ENCODE results near the gene SPTB.

SPTB gene

DNA sequence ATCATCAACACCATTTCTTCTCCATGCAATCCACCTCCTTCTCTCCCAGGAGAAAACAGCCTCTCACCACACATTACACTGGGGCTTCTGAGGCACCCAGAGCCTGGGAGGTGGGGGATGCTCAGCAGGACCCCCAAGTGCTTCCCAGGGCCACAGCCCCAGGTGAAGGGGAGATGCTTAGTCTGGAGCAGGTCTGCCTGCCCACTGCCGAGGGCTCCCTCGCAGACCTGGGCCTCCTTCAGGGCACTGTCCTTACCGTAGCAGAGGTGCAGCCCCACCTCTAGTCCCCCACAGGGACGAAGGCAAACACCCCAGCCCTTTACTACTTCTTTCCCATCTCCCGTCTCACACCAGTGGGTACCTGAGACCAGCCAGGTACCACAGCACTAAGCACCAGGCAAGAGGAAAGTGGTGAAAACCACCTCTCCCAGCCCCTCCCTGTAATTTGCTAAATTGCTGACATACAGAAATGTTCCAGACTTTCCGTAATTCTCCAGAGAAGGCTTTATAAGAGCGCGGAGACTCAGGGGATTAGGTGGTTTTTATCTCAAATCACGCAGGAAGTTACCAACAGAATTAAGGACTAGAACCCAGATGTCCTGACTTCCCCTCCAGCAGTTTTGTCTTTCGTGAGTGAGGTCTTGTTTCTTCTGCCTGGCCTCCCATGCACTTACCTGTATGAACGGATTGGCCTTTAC lies 116.5 kb downstream of the SPTB start:
- no peak for DNase-seq

DNA sequence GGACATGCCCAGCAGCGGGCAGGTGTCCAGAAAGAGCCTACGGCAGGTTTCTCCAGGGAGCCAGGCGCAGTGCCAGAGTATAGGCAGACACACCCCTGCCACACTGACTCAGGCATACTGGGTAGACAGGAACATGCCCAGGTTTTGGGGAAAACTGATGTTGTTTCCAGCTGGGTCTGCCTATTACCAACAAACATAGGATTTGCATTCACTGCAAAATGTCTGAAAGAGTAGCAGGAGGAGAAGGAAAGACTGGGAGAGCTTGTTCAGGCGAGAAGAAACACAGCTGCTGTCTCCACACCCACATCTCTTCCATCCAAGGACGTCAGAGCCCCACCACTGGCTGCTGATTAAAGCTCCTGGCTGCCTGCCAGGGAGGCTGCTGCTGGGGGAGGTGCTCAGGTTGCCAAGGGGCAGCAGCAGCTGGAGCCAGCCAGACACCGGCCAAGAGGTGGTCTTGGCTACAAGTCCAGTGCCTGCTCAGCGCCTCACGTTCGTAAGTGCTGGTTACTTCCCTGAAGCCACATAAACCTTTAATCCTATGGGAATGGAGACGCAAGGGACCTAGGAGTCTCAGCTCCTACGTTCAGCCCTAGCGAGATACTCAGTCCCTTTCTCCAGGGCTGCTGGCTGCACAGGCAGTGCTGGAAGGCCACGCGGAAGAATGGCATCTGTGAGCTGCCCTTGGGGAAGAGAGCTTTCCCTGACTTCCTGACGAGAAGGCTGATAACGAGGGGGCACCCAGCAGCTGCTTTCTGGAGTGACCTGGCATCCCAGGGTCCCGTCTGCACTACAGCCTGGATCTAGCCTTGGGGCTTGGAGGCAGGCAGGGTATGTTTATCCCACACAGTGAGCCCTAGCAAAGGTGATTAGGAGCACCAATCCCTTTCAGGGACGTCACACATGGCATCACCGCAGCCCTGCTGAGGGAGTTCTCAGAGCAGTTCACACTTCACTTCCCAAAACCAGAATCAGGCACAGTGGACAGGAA lies 117.4 kb downstream of the SPTB start:
- no peak for DNase-seq

DNA sequence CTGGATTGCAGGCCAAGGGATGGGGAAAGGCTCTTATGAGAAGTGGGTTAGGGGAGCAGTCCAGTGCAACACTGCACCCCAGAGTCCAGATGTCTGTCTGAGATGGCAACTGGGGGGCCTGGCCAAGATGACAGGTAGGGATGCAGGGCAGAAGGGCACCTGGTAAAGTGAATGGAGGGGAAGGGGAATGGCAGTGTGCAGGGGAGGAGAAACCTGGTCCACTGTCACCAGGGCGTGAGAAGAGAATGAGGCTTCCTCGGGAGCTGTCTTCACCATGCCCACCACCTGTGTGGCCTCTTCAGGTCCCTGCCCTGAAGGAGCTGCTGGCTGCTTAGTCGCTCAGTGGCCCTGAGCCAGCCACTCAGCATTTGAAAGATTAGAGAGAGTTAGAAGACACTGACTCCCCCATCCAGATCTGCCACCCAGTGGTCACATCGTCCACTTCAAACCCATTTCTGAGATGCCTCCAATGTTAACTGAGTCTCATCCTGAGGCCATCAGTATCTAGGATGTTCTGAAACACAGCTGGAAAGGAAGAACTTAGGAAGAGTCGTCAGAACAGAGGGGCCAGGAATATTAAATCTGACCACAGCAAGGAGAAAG lies 118.2 kb downstream of the SPTB start:
- DNase-seq = no peak

DNA sequence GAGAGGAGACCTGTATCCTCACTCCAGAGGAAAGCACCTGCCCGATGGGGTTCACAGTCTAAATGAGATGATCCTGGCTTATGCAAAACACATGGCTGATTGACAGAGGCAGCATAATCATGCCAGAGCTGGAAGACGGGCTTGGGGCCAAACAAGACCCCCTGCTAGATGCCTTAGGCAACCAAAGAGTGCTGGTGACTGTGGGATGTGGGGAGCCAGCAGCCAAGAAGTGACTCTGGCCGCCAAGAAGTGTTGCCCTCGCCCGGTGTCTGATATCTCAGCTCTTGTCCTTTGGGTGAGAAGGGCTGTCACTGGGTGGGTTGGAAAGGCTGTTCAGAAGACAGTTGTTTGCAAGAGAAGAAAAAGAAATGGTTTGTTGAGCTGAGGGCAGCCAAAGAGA lies 118.8 kb downstream of the SPTB start:
- no peak for DNase-seq

DNA sequence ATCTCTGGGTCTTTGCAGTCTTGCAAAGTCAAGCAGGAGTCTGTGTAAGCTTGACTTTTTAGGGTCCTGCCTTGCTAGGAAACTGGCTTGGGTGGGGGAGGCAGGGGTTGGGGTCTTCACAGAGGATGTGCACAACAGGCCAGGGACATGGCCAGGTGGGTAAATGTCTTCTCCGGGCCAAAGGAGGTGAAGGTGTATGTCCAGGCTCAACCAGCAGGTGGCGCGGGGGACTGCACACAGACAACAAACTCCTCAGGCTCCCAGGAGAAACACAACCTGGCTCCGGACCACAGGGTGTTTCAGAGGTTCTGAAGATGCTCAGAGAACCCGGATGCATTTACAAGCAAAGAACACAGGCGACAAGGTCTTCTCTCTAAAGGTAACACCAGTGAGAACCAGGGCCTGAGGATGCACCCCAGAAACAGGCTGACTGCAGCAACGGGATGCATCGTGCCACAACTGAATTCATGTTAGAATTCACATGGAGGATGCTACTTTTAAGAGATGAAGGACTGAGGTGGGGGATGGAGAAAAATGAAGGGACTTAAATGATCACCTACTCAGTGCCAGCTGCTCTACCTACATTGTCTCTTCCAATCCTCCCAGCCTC lies 119.5 kb downstream of the SPTB start:
- no peak for DNase-seq

DNA sequence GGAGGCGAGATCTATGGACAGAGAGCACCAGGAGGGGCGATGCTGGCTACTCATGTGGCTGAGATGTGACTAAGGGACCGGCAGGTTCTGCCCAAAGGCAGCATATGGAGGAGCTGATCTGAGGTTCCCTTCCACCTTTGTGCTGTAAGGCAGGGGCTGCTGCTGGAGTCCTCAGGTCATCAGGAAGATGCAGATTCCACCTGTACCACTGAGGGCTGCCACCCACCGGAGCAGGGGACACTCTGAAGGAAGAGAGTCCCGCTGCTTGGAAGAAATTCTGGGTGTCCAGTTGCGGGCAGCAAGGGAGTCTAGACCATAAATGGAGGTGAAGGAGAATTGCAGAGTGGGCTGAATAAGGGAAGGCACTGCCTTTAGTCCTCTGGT lies 120.2 kb downstream of the SPTB start:
- DNase-seq = no peak

DNA sequence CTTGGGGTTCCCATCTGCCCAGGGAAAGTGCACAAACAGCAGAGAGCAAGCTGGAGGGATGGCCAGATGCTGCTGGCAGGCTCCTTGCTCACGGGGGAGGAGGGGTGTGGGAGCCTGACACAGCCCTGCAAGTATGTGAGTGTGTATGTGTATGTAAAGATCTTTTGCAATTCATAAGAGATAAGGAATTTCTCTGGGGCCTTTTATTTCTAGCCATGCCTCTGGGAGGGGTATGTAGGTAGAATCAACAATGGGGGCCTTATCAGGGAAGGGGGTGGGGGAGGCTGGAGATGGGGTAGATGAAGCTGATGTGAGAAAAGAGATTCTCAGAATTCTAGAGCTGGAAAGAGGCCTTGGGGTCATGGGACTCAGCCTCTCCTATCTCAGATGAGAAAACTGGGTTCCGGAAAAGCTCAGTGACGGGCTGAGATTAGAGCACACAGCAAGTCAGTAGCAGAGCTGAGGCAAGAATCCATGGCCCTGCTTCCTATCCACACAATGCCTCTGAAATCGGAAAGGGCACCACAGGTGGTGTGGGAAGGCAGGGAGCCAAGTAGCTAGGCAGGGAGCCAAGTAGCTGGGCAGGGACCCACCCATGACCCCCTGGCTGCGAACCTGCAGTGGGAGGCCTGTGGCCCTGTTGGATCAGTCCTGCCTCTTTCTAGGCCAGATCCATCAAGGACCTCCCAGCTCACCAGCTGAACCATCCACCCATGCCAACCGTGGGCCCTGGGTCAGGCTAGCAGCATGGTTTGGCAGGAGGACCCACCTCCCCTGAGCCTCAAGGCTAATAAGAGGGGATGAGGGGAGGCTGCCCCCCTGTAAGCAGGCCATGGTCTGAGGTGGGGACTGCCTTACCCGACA lies 120.8 kb downstream of the SPTB start:
- no peak for DNase-seq

DNA sequence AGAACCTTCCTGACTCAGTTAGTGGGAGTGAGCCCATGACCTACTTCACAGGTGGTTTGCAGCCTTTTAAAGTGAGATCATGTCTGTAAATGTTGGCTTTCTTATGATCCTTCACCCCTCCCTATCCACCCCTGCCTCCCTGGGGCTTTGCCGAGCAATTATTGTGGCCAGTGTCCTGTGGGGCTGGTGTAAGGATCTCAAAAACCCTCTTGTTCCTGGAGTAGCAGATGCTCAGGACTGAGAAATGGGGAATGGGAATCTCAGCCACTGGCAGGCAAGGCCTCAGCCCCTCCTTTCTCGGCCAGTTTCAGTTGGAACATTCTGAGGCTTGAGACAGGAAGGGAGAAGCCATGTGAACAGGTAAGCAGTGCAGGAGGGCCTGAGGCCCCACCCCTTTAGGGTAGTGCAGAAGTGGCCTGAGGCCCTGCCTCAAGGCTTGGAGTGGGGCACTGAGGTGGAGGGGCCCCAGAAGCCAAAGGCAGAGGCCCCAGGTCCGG lies 121.6 kb downstream of the SPTB start:
- no peak for DNase-seq

DNA sequence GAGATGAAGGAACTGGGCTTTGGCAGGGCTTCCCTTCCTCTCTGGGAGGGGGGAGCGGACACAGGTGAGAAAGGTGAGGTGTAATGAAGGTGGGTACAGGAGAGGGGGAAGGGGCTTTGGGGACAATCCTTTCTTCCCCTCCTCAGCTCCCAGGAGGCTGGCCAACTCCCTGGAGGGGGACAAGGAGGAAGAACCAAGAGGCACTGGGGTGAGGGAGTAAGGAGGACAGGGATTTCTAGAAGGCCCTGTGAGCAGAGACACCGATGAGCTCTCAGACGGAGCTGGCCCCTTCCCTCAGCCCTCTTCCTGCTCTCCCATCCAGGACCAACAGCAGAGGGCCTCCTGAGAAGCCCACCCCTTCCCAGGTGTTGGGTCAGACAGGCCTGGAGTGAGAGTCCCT lies 122.1 kb downstream of the SPTB start:
- no peak for DNase-seq

DNA sequence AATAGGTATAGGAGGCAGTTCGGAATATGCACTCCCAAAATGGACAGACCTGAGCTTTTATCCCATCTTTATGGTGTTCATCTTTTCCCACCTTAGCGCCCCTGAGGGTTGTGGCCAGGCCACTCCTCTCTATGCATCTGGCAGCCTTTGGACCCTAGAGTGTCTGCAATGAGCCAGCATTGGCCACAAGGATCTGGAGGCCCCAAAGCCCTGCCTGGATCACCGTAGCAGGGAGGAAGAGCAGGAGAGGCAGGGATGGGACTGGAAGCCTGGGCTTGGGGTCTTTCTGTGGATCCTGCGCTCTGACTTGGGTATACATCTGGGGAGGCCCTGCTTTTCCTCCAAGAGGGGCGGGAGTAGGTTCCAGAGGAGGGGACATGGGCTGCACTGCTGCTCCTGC lies 123.0 kb downstream of the SPTB start:
- no peak for DNase-seq

DNA sequence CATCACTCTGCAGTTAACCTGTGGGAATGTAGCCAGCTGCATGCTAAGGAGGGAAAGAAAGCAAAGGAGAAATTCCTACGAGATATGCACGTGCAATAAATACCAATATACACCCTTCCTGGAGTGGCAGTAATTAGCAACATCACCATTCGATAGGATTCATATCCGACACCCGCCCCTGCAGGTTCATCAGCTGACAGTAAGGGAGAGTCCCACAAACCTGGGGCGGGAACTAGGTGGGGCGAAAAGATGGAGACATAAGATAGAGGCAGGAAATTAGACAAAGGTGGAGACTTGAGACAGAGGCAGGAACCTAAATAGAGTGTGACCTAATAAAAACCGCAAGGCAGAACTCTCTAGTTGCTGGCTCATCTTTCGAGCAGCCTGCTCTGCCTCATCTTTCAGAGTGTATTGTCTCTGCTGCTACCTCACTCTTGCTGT lies 123.9 kb downstream of the SPTB start:
- DNase-seq = no peak

DNA sequence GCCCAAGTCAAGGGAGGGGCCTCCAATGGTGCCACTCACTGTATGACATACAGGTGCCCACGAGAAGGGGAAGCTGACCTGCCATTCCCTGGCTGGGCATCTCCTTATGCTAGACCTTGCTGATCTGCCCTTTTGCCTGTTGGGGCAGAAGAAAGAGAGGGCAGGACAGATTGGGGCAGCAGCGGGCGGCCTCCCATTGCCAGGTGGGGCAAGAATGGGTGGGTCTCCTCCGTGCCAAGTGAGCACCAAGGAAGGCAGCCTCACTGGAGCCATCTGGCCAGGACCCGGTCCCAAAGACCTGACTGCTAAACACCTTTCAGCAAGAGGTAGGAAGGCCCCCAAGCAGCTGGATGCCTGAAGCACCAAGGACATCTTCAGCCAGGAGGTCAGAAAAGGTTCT lies 125.0 kb downstream of the SPTB start:
- DNase-seq = no peak

DNA sequence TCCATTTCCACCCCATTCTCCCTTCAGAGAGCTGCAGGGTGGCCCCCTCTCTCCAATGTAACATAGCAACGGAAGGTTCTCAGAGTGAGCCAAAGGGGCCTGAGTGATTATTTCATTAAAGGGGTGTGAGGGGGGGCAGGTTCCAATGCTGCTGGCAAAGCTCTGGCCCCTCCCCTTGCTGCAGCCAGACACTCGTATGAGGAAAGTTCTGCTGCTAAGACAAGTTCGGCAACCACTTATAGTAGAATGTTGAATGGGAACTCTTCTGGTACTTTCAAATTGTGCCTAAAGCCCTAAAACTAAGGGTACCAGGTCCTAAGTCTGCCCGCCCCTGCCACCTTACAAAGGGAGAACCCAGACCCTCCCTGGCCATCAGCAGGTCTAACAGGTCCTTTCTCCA lies 125.7 kb downstream of the SPTB start:
- no peak for DNase-seq

DNA sequence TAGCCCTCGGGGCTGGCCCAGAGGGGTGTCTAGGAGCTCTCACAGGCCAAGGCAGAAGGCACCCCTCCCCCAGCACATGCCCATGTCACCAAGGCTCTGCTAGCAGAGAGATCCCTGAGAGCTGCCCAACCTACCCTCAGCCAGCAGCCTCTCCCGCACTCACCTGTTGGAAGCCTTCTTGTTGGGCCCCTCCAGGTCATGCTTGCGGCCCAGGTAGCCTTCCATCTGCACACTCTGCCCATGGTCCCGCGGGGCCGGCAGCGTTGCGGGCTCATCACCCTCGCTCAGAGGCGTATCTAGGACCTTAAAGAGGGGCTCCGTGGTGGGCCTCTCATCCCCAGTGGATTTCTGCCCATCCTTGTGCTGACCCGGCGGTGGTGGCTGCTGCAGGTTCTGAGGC lies 126.3 kb downstream of the SPTB start:
- DNase-seq = no peak

DNA sequence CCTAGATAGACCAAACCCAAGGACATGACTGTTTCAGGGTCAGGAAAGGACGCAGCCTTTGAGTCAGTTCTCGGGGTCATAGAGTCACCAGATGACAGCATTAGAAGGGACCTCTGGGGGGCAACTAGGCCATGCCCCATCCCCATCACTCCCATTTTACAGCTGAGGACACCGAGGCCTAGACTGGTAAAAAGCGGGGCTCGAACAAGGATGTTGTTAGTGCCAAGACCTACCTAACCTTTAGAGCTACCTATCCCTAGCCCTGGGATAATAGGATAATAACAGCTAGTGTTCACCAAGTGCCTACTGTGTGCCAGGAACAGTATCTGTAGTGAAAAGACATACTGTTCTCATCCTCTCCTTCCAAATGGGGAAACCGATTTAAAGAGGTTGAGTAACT lies 126.8 kb downstream of the SPTB start:
- no peak for DNase-seq

DNA sequence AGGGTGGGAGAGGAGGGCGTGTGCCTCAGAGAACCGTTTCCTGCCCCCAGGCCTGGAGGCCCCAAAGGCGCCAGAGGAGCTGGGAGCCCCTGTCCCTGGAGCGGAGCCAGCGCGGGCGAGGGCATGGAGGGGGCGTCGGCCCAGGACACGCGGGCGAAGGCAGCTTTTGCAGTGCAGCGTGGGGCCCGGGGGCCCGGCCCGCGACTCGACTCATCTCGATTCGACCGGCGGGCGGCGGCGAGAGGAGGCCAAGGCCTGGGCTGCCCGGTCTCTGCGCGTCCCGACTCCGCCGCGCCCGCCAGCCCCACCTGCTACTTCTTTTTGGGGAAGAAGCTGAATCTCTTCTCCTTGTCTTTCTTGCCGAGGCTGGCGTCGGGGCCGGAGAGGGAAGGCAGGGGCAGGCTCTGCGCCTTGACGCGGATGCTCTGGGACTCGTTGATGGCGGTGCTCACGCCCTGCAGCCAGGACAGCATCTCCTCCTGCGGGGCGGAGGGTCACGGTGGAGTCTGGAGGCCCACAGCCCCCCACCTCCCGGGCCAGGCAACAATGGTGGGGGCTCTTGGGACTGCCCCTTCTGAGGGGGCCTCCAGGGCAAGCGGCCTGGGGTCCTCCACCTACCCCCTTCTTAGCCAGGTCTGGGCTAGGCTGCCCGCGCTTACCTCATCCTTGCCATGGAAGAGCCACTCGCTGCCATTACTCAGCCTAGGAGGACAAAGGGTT lies 130.6 kb downstream of the SPTB start:
- no peak for DNase-seq

DNA sequence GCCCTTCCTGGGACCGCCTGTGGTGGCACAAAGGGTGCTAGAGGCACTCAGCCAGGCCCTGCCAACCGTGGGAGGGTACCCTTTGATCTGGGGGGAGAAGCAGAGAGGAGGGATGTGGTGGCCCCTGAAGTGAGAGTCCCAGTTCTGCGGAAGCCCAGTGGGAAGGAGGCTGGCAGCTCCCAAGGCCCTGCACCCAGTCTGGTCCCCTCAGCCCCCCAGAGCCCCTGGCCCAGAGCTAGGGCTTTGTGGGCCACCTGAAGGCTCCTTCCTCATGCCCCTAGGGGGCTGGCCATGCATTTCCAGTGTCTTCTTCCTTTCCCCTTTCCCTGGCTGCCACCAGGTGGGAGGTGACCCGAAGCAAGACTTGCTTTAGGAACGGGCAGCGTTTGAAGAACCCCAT lies 131.2 kb downstream of the SPTB start:
- DNase-seq = no peak

DNA sequence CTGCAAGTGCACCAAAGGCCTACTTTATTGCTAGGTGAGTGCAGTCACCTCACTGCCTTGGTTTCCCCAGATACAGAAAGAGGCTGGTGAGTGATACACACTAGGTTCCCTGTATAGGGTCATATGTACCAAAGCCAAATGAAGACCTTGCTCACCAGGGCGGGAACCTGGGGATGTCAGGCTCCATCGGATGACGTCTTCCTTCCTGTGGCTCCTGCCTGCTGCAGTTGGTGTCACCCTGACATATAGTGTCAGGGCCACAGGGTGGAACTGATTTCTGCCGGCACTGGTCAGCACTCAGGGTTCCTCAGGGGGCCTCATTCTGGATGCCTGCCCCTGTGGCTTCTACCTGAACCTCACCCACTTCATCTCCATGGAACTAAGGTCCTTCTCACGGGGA lies 132.4 kb downstream of the SPTB start:
- DNase-seq = no peak

DNA sequence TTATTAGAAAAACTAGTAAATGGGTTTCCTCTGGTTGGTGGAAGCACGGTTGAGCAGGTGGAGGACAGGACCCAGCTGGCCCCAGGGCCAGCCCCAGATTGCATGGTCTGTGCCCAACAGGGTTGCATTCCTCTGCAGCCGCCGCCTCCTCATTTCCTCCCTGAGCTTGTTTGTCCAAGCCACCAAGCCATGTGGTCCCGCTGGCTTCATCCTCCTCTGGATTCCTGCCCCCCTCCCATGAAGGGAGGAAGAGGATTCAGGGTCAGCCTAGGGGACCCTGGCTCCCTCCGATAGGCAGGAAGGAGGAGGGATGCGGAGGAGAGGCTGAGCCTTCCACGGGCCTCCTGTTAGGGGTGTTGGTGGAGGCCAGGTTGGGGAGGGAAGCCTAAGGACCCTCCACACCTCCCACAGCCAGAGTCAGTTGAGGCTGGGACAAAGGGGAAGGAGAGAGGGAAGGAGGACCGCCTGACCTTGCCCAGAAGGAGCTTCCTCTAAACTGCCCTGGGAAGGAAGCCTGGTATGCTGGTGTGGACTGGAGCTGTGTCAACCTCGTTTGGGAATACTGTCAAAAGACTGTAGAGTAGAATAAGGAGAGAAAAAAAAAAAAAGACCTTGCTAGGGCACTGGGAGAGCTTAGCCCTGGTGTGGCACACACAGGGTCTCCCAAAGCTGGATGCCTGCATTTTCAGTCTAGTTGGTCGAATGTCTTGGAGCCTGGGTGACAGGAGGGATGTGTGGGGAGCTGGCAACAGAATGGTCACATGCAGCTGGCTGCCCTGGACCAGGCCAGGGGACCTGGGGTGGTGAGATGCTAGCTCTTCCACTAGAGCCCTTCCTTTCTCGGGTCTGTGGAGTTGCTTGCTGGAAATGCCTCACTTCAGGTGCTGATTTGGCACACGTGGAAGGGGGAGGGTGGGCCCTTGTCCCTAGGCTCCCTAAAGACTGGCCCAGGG lies 133.1 kb downstream of the SPTB start:
- no peak for DNase-seq

DNA sequence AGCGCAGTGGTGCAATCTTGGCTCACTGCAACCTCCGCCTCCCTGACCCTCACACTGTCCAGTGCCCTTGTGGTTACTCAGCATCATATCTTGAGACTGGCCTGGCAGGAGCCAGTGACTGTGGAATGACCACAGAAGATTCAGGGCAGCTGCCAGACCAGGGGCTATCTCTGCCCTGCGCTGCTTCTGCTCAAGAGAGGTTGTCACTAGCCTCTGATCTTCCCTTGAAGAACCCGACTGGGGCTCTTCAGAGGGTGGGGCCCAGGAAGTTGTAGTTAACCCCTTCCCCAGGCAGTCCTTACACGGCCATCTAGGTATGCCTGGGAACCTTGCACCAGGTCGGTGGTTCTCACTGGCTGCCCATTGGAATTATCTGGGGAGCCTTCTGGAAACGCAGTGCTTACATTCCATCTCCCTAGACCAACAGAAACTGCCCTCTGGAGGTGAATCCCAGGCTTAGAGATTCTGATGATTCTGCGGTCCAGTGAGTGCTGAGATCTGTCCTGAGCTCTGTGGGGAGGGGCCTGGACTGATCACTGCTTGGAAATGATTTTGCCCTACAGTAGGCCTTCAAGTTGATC lies 134.1 kb downstream of the SPTB start:
- DNase-seq = no peak

Data from activated gamma-delta T cell (primary cell).